Astrocyte (in vitro differentiated cells and primary cell): Measurements from ENCODE around the gene SLC45A3.

Experiments
- CTCF ChIP-seq: IDR thresholded peaks from 2 replicates; pipeline ENCODE4 v1.5.1; 2011; ENCODE audit warnings: low read depth, mild to moderate bottlenecking, inconsistent platforms, low read length, moderate library complexity; ENCODE audit not compliant: insufficient read depth
- EZH2 ChIP-seq: IDR thresholded peaks from 2 replicates; pipeline ENCODE4 v1.6.1; 2012; ENCODE audit warnings: mild to moderate bottlenecking, low read length, inconsistent platforms; ENCODE audit not compliant: insufficient read depth

DNA sequence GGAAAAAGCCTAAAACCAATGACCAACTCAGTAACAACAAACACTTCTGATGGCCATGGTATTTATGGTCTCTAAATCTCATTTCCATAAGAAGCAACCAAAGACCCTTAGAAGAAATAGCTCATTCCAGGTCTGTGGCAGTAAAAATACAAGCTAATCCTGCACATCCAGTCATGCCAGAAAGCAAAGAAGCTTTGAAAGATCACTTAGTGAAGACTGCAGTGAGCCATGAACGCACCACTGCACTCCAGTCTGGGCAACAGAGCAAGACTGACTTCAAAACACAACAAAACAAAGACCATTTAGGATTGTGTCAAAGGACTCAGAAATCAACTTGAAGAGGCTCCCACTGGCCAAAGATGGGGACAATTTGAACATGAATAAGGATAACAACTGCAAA, 30.1 kb downstream of the SLC45A3 start:
- no peak for TF ChIP-seq CTCF
- TF ChIP-seq EZH2, result no peak
